HepG2 (cell line): ENCODE measurements around the gene VARS1.

Experiments
- ASH2L ChIP-seq: fragments of 300-600, 200-600 bp; sonication (generic); IDR thresholded peaks from 2 replicates; pipeline ENCODE4 v1.7.0; 2017; ENCODE audit warnings: low read depth, mild to moderate bottlenecking, moderate library complexity, mixed read lengths, low read length; ENCODE audit not compliant: insufficient read length
- ATF1 ChIP-seq: IDR thresholded peaks from 2 replicates; pipeline ENCODE4 v1.6.1; 2016; ENCODE audit warnings: mild to moderate bottlenecking, control low read depth
- CTCF ChIP-seq: sonication (generic); formaldehyde crosslinking; IDR thresholded peaks from 2 replicates; pipeline ENCODE4 v1.5.0; 2020; ENCODE audit warnings: mild to moderate bottlenecking, missing genetic modification reagents, moderate library complexity
- HIVEP1 ChIP-seq: sonication (generic); formaldehyde crosslinking; IDR thresholded peaks from 2 replicates; pipeline ENCODE4 v1.4.0; 2020; ENCODE audit warnings: mild to moderate bottlenecking, missing genetic modification reagents
- JUN ChIP-seq: sonication (generic); formaldehyde crosslinking; IDR thresholded peaks from 2 replicates; pipeline ENCODE4 v1.4.0; 2020; ENCODE audit warnings: mild to moderate bottlenecking, missing genetic modification reagents
- SMAD9 ChIP-seq: sonication (generic); formaldehyde crosslinking; IDR thresholded peaks from 2 replicates; pipeline ENCODE4 v1.5.1; 2020; ENCODE audit warnings: mild to moderate bottlenecking, missing genetic modification reagents
- TF ChIP-seq, protein P1 (sequence below): sonication (generic); formaldehyde crosslinking; IDR thresholded peaks from 2 replicates; pipeline ENCODE4 v1.8.0; 2022; ENCODE audit warnings: mild to moderate bottlenecking, missing genetic modification reagents, moderate library complexity
- TF ChIP-seq, protein P2 (sequence below): sonication (generic); formaldehyde crosslinking; IDR thresholded peaks from 2 replicates; pipeline ENCODE4 v1.4.0; 2020; ENCODE audit warnings: missing genetic modification reagents
- TF ChIP-seq, protein P3 (sequence below): IDR thresholded peaks from 2 replicates; pipeline ENCODE4 v1.6.1; 2016; ENCODE audit warnings: low read depth, control low read depth
- TF ChIP-seq, protein P4 (sequence below): sonication (generic); formaldehyde crosslinking; IDR thresholded peaks from 2 replicates; pipeline ENCODE4 v1.5.0; 2020; ENCODE audit warnings: missing genetic modification reagents
- TF ChIP-seq, protein P5 (sequence below): IDR thresholded peaks from 2 replicates; pipeline ENCODE4 v1.6.1; 2016; ENCODE audit warnings: missing compliant biosample characterization, missing genetic modification reagents, borderline replicate concordance
- TF ChIP-seq, protein P6 (sequence below): sonication (generic); formaldehyde crosslinking; IDR thresholded peaks from 2 replicates; pipeline ENCODE4 v1.5.1; 2020; ENCODE audit warnings: mild to moderate bottlenecking, missing genetic modification reagents, borderline replicate concordance

DNA sequence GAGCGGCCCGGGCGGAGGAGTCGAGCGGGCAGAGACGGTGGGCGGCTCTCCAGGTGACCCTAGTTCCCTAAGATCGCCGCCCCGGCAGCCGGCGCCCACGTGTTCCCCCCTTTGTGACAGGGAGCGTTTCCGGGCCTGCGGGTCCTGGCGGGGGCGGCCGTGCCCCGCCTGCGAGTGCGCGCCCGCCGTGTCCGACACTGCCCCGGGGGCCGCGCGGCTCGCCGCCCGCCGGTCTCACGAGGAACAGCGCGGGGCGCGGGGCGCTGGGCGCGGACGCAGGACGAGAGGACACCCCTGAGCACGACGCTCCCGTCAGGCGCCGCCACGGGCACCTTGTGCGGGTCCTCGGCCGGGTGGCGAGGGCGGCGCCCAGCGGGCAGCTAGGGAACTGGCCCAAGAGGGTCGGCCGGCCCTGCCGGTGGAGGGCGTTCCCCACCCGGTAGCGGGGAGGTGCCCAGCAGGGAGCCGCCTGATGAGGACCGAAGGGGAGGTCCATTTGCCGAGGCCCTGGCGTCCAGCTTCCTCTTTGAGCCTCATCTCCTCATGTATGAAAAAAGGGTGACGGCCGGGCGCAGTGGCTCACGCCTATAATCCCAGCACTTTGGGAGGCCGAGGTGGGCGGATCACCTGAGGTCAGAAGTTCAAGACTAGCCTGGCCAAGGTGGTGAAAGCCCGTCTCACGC, at the start of gene VARS1:
- TF ChIP-seq, protein P1, sequence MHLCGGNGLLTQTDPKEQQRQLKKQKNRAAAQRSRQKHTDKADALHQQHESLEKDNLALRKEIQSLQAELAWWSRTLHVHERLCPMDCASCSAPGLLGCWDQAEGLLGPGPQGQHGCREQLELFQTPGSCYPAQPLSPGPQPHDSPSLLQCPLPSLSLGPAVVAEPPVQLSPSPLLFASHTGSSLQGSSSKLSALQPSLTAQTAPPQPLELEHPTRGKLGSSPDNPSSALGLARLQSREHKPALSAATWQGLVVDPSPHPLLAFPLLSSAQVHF (CRISPR knock-in tag): no peak; the same call in 1 of the 2 replicates
- TF ChIP-seq JUN (CRISPR knock-in tag): no peak; the same call in 1 of the 2 replicates
- peak; percentile 44 for TF ChIP-seq ASH2L
- TF ChIP-seq CTCF (CRISPR knock-in tag): peak; percentile 98
- TF ChIP-seq, protein P2, sequence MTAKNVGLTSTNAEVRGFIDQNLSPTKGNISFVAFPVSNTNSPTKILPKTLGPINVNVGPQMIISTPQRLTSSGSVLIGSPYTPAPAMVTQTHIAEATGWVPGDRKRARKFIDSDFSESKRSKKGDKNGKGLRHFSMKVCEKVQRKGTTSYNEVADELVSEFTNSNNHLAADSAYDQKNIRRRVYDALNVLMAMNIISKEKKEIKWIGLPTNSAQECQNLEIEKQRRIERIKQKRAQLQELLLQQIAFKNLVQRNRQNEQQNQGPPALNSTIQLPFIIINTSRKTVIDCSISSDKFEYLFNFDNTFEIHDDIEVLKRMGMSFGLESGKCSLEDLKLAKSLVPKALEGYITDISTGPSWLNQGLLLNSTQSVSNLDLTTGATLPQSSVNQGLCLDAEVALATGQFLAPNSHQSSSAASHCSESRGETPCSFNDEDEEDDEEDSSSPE (CRISPR knock-in tag): no peak
- TF ChIP-seq, protein P3, sequence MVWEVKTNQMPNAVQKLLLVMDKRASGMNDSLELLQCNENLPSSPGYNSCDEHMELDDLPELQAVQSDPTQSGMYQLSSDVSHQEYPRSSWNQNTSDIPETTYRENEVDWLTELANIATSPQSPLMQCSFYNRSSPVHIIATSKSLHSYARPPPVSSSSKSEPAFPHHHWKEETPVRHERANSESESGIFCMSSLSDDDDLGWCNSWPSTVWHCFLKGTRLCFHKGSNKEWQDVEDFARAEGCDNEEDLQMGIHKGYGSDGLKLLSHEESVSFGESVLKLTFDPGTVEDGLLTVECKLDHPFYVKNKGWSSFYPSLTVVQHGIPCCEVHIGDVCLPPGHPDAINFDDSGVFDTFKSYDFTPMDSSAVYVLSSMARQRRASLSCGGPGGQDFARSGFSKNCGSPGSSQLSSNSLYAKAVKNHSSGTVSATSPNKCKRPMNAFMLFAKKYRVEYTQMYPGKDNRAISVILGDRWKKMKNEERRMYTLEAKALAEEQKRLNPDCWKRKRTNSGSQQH (CRISPR knock-in tag): 0 out of 2 replicates have a peak, but pooled peaks have one; percentile 40
- TF ChIP-seq ATF1 (CRISPR knock-in tag): no peak
- TF ChIP-seq SMAD9 (CRISPR knock-in tag): no peak
- TF ChIP-seq, protein P4, sequence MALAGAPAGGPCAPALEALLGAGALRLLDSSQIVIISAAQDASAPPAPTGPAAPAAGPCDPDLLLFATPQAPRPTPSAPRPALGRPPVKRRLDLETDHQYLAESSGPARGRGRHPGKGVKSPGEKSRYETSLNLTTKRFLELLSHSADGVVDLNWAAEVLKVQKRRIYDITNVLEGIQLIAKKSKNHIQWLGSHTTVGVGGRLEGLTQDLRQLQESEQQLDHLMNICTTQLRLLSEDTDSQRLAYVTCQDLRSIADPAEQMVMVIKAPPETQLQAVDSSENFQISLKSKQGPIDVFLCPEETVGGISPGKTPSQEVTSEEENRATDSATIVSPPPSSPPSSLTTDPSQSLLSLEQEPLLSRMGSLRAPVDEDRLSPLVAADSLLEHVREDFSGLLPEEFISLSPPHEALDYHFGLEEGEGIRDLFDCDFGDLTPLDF (CRISPR knock-in tag): no peak
- TF ChIP-seq HIVEP1 (CRISPR knock-in tag): peak; percentile 72; the same call in 1 of the 2 replicates
- TF ChIP-seq, protein P5, sequence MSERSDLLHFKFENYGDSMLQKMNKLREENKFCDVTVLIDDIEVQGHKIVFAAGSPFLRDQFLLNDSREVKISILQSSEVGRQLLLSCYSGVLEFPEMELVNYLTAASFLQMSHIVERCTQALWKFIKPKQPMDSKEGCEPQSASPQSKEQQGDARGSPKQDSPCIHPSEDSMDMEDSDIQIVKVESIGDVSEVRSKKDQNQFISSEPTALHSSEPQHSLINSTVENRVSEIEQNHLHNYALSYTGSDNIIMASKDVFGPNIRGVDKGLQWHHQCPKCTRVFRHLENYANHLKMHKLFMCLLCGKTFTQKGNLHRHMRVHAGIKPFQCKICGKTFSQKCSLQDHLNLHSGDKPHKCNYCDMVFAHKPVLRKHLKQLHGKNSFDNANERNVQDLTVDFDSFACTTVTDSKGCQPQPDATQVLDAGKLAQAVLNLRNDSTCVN (CRISPR knock-in tag): no peak; the same call in 1 of the 2 replicates
- TF ChIP-seq, protein P6, sequence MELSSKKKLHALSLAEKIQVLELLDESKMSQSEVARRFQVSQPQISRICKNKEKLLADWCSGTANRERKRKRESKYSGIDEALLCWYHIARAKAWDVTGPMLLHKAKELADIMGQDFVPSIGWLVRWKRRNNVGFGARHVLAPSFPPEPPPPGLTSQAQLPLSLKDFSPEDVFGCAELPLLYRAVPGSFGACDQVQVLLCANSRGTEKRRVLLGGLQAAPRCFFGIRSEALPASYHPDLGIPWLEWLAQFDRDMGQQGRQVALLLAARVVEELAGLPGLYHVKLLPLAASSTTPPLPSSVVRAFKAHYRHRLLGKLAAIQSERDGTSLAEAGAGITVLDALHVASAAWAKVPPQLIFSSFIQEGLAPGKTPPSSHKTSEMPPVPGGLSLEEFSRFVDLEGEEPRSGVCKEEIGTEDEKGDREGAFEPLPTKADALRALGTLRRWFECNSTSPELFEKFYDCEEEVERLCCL (CRISPR knock-in tag): no peak
